Keratinocyte (primary cell): ENCODE results near the gene MEGF8. TPM values are rescaled to one million over a fixed set of nuclear protein-coding genes. Genes with fewer than 3 reads are reported as not detected.

Experiments
- DNase-seq: peaks from one replicate; pipeline ENCODE4 v3.0.0-alpha.2; 2011; ENCODE audit warnings: low read depth, missing footprints, low spot score
- FAIRE-seq: peaks from 2 replicates; lab custom pipeline; 2011; peaks lifted over from hg19 to GRCh38; lab: Jason Lieb, UNC
- H2AFZ ChIP-seq: 2 replicates; pipeline ENCODE4 v1.6.0; 2012; ENCODE audit warnings: low read length, control low read depth, inconsistent platforms; ENCODE audit not compliant: control insufficient read depth
- H3K27ac ChIP-seq: 2 replicates; pipeline ENCODE4 v1.5.1; 2011; ENCODE audit warnings: low read length; ENCODE audit not compliant: control insufficient read depth, insufficient read depth
- H3K27me3 ChIP-seq: 3 replicates; pipeline ENCODE4 v1.6.0; 2011; ENCODE audit warnings: low read length; ENCODE audit not compliant: control insufficient read depth, insufficient read depth; ENCODE audit errors: extremely low read depth
- H3K36me3 ChIP-seq, 2 experiments: 2 replicates in 1 of 2; 3 replicates in 1 of 2; pipeline ENCODE4 v1.5.1; 2011; ENCODE audit warnings: low read length in 2 of 2, mild to moderate bottlenecking in 1 of 2; ENCODE audit not compliant: control insufficient read depth in 2 of 2, insufficient read depth in 2 of 2; ENCODE audit errors: extremely low read depth in 1 of 2
- H3K4me1 ChIP-seq: 3 replicates; pipeline ENCODE4 v1.5.1; 2011; ENCODE audit warnings: low read length; ENCODE audit not compliant: control insufficient read depth, insufficient read depth; ENCODE audit errors: extremely low read depth
- H3K4me2 ChIP-seq: 3 replicates; pipeline ENCODE4 v1.6.0; 2011; ENCODE audit warnings: low read depth, low read length; ENCODE audit not compliant: control insufficient read depth, insufficient read depth; ENCODE audit errors: extremely low read depth
- H3K4me3 ChIP-seq, 3 experiments: fragments of 200-600 bp in 1 of 3; sonication (generic) in 1 of 3; 2 replicates in 2 of 3; 3 replicates in 1 of 3; pipeline ENCODE4 v1.5.1; 2011 to 2016; ENCODE audit warnings: low read length in 3 of 3, mild to moderate bottlenecking in 3 of 3, control low read depth in 2 of 3, inconsistent platforms in 1 of 3, low read depth in 1 of 3, mixed read lengths in 1 of 3, mixed run types in 1 of 3, moderate library complexity in 1 of 3; ENCODE audit not compliant: control insufficient read depth in 2 of 3, insufficient read depth in 2 of 3; ENCODE audit errors: extremely low read depth in 1 of 3
- H3K79me2 ChIP-seq: 2 replicates; pipeline ENCODE4 v1.6.0; 2012; ENCODE audit warnings: low read length; ENCODE audit not compliant: control insufficient read depth, insufficient read depth
- H3K9ac ChIP-seq: 3 replicates; pipeline ENCODE4 v1.6.0; 2011; ENCODE audit warnings: low read length; ENCODE audit not compliant: control insufficient read depth, insufficient read depth; ENCODE audit errors: extremely low read depth
- H3K9me1 ChIP-seq: 3 replicates; pipeline ENCODE4 v1.6.0; 2011; ENCODE audit warnings: low read length; ENCODE audit not compliant: control insufficient read depth, insufficient read depth; ENCODE audit errors: extremely low read depth
- H3K9me3 ChIP-seq: 2 replicates; pipeline ENCODE4 v1.5.1; 2012; ENCODE audit warnings: low read depth, low read length; ENCODE audit not compliant: control insufficient read depth
- H4K20me1 ChIP-seq: 3 replicates; pipeline ENCODE4 v1.6.0; 2011; ENCODE audit warnings: low read length; ENCODE audit not compliant: control insufficient read depth, insufficient read depth; ENCODE audit errors: extremely low read depth
- EZH2 ChIP-seq: IDR thresholded peaks from one replicate; pipeline ENCODE4 v1.6.1; 2012; ENCODE audit warnings: inconsistent platforms, mild to moderate bottlenecking, low read length, moderate library complexity
- dilution Hi-C: fragments of 300-500 bp; cut with MboI; formaldehyde crosslinking; loops from one replicate; pipeline ENCODE4 v1.7.0; 2020; ENCODE audit warnings: low sequenced_read_pairs; ENCODE audit not compliant: extremely low pct_ligation_motif_present
- polyA plus RNA-seq, 5 experiments: library from polyadenylated mRNA; depleted of rRNA in 3 of 5; stranded (reverse) in 3 of 5; stranded (forward) in 1 of 5; unstranded in 1 of 5; fragments of >200 nt; gene quantifications; 1 replicate in 1 of 5; 2 replicates in 3 of 5; 3 replicates in 1 of 5; pipeline versions ENCODE4 v1.2.1 to v1.2.3, GENCODE V29; 2011 to 2012; ENCODE audit warnings: missing spikeins in 2 of 5, low read depth in 1 of 5, low replicate concordance in 1 of 5
- TF ChIP-seq, protein P1 (sequence below), 3 experiments: IDR thresholded peaks in 1 of 3; conservative IDR thresholded peaks in 1 of 3; optimal IDR thresholded peaks in 1 of 3; 2 replicates in 2 of 3; 3 replicates in 1 of 3; pipeline versions ENCODE3 to v1.5.1; 2011; ENCODE audit warnings: low read length in 3 of 3, mild to moderate bottlenecking in 3 of 3, moderate library complexity in 2 of 3, control low read depth in 1 of 3, inconsistent platforms in 1 of 3; ENCODE audit not compliant: insufficient read depth in 2 of 3; ENCODE audit errors: extremely low read depth in 1 of 3

MEGF8 gene
- polyA plus RNA-seq, 1 donor (not counting 4 experiments of a cell fraction or from before 2014, with no cell fraction given), result 4.1 TPM

DNA sequence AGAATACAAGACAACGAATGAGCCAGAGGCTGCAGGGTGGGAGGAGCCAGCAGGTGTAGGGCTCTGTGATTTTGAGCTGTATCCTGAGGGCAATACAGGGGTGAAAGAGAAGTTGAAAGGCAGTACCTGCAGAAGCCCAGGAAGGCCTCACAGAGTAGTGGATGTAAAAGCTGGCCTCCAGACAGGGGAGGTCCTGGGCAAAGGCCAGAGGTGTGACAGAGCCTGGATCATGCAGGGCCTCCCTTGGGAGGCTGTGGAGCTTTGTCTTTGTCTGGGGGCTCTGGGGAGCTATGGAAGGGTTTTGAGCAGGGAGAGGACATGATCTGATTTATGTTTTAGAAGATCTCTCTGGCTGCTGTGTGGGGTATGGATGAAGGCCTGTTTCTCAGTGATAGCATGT is 2.7 kb downstream of the MEGF8 start:
- Histone ChIP-seq H3K9me1 (no peaks in the 10 kb centered on the region), H3K79me2 (peaks cover 17% of the 10 kb centered on the region), H3K27me3 (peaks cover 14% of the 10 kb centered on the region), H3K36me3 (no peaks in the 10 kb centered on the region), H3K4me1 (peaks cover 14% of the 10 kb centered on the region), H3K9me3 (no peaks in the 10 kb centered on the region), H2AFZ (no peak overlapping the region), H3K27ac (no peak overlapping the region), H3K4me2 (no peak overlapping the region), H4K20me1 (no peaks in the 10 kb centered on the region), H3K4me3 (no peak overlapping the region), H3K9ac (no peak overlapping the region)
- DNase-seq (no peak), FAIRE-seq (no peak)
- dilution Hi-C loops, result no loop called here
- TF ChIP-seq EZH2, result no peak
- TF ChIP-seq, protein P1, sequence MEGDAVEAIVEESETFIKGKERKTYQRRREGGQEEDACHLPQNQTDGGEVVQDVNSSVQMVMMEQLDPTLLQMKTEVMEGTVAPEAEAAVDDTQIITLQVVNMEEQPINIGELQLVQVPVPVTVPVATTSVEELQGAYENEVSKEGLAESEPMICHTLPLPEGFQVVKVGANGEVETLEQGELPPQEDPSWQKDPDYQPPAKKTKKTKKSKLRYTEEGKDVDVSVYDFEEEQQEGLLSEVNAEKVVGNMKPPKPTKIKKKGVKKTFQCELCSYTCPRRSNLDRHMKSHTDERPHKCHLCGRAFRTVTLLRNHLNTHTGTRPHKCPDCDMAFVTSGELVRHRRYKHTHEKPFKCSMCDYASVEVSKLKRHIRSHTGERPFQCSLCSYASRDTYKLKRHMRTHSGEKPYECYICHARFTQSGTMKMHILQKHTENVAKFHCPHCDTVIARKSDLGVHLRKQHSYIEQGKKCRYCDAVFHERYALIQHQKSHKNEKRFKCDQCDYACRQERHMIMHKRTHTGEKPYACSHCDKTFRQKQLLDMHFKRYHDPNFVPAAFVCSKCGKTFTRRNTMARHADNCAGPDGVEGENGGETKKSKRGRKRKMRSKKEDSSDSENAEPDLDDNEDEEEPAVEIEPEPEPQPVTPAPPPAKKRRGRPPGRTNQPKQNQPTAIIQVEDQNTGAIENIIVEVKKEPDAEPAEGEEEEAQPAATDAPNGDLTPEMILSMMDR (optimal IDR thresholded peaks at IDR 0.05 in 1 of 3, IDR thresholded peaks at IDR 0.05 in 1 of 3, conservative IDR thresholded peaks at IDR 0.05 in 1 of 3; ENCODE audit: extremely low read depth in 1 of 3, insufficient read depth in 2 of 3, low read length in 3 of 3), result no peak

DNA sequence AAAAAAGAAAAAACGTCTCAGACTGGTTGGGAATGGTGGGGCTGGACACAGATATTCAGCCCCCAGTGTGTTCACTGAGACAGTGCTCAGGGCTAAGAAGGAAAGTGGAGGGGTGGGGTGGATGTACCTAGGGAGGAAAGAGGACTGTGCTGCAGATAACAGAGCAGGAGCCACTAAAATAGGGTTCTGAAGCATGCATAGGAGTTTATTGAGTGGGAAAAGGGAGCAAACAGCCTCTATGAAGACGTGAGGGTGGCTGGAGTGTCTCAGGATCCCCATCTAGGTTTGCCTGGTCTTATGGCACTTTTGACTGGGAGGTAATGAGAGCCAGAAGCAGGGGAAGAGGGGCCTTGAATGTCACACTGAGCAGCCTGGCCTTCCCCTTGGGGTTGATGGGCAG is 3.4 kb downstream of the MEGF8 start:
- H3K4me1 ChIP-seq, result peaks cover 14% of the 10 kb centered on the region
- H3K36me3 ChIP-seq, result no peaks in the 10 kb centered on the region
- H3K9me1 ChIP-seq, result no peaks in the 10 kb centered on the region
- DNase-seq, result no peak
- peaks cover 17% of the 10 kb centered on the region for H3K79me2 ChIP-seq
- dilution Hi-C loops, result no loop called here
- no peak overlapping the region for H2AFZ ChIP-seq
- no peak for FAIRE-seq
- peaks cover 8% of the 10 kb centered on the region for H3K27me3 ChIP-seq
- no peak for TF ChIP-seq EZH2
- TF ChIP-seq, protein P1 (optimal IDR thresholded peaks at IDR 0.05 in 1 of 3, IDR thresholded peaks at IDR 0.05 in 1 of 3, conservative IDR thresholded peaks at IDR 0.05 in 1 of 3; ENCODE audit: extremely low read depth in 1 of 3, insufficient read depth in 2 of 3, low read length in 3 of 3), result no peak
- H3K9me3 ChIP-seq, result no peaks in the 10 kb centered on the region
- no peaks in the 10 kb centered on the region for H4K20me1 ChIP-seq
- H3K4me3 ChIP-seq, result no peak overlapping the region
- H3K4me2 ChIP-seq, result no peak overlapping the region
- H3K9ac ChIP-seq, result no peak overlapping the region
- H3K27ac ChIP-seq, result no peak overlapping the region
